NCI-H1417 treated with DMSO at 0.1 percent for 48 hours (cell line): ENCODE measurements around the gene MRRF.

Experiments
- DNase-seq: peaks from one replicate; lab custom pipeline; 2025; lab: John Stamatoyannopoulos, UW

The MRRF gene

DNA sequence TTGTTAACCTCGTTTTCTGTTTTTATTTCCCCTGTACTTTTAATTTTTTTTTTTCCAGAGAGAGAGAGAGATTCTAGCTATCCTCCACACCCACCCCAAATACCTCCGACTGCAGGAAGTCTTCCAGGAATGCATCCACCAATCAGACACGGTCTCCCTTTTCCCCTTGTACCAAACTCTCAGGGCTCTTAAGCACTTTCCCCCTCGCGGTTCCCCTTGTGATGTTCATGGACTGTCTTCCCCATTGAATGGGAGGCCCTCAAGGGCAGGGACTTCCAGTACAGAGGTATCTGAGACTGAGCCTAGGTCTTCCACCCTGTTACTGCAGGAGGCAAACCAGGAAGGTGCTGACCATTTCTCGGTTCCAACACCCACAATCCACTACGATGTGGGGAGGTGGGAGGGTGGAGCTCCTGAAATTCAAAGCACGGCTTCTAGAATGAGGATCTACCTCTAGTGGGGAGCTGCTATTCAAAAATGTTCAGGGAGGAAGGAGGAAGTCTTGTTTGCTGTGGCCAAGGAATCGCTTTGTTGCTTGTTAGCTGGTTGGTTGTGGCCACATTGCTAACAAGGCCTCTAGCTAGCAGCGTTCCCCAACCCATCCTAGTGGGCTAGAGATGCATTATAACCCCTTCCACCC, 68.6 kb downstream of the MRRF start:
- DNase-seq: no peak

DNA sequence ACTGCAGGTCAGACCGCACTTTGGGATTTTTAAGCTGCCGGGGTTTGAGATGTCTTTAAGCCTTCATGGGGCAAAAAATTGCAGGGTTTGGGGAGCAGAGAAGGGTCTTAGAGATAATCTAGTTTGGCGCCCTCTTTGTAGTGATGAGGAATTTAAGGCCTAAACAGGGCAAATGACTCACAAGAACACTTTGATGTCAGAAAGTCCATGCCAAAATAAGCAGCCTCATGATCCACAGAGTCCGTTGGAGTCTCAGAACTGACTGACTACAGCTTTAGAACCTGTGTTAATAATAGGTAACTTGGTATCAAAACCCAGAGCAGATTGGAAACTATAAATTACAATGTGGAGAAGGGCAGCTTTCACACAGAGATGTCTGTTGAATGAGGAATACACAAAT, 70.2 kb downstream of the MRRF start:
- DNase-seq: no peak

GRCh38 chr9:122336189-122336588, 71.5 kb downstream of the MRRF start:
- DNase-seq: no peak

GRCh38 chr9:122336866-122337555, 72.3 kb downstream of the MRRF start:
- DNase-seq: no peak

DNA sequence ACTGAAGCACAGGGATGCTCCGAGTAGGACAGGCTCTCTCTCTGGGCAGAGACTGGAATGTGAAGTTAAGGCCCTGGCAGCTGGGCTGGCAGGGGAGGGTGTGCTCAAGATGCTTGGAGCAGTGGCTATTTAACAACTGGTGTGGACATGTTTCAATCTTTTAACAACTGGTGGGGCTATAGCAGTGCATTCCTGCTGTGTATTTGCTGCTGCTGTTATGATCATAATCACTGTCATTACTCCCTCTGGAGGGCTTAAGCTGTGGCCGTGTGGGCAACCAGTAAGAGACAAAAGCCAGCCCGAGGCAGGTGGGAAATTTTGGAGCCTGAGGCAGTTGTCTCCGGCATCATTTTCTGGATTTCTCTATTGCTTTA, 72.9 kb downstream of the MRRF start:
- DNase-seq: no peak

GRCh38 chr9:122338536-122338935, 73.9 kb downstream of the MRRF start:
- no peak for DNase-seq

DNA sequence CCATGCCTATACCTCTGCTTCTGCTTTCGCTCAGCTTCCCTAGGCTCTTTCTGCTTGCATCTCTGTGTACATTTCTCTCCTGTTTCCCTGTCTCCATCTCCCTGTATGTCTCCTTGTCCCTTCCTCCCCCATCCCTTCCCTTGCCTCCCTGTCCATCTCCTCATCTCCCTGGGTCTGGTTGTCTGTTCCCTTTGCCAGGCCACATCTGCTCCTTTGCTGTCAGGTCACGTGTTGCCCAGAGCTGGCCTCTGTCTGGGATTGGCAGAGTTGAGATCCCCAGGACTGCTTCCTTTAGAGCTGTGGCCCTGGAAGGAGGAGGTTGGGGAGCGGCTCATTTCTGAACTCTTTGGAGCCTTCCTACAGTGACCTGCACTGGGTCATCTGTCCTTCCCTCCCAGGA, 74.3 kb downstream of the MRRF start:
- no peak for DNase-seq

- no peak for DNase-seq
These were observed 74.9 kb downstream of the MRRF start for GRCh38 chr9:122339579-122339978.

- DNase-seq: no peak
These were observed 75.5 kb downstream of the MRRF start for GRCh38 chr9:122340161-122340560.

- no peak for DNase-seq
These were observed 77.8 kb downstream of the MRRF start for GRCh38 chr9:122342323-122343050.

DNA sequence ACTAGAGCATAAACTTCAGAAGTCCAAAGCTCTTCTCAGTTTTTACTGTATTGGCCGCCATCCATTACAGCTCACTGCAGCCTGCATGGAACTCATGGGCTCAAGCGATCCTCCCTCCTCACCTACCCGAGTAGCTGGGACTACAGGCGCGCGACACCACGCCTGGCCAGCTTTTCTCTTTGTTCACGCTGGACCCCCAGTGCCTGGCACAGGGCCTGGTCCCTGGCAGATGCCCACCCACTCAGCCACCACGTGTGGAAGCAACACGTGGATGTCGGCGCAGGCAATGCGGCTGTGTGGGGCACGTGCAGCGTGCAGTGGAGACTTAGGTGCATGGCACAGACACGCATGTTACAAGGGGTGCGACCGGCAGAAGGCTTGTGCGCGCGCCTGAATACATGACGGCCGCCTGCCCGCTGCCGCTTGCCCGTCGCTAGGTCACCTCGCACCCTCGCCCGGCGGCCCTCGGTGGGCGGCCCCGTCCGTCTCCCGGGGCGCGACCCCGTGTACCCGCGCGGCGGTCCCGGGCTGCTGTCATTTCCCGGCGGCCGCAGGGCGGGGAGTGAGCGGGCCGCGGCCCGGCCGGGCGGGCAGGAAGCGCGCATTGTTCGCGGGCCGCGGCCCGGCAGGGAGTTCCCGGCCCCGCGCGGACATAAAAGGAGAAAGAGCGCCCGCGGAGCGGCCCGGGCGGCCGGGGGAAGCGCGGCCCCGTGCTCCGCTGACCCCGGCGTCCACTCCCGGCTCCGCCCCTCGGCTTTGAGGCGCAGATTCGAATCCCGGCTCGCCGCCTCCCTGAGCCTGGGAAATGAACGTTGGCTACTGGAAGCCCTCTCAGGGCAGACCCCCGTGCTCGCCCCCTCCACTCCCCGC, 82.0 kb downstream of the MRRF start:
- DNase-seq: no peak

GRCh38 chr9:122347348-122348287, 82.9 kb downstream of the MRRF start:
- no peak for DNase-seq

- no peak for DNase-seq
These were observed 83.7 kb downstream of the MRRF start for GRCh38 chr9:122348288-122348777.

DNA sequence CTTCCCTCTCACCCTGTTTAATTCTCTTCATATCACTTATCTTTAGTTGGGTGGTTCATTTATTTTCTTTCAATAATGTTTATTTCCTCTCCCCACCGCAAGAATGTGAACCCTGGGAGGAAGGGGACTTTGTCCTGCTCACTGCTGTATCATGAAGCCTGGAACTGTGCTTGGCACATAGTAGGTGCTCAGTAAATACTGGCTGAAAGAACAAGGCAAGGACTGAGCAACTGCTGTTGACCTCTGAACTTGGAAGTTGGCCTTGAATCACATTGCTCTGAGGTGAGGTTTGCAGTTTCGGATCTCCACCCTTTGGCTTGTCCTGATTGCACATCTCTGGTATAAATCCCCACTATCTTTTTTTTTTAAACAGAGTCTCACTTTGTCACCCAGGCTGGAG, 84.1 kb downstream of the MRRF start:
- DNase-seq: no peak

GRCh38 chr9:122349201-122349600, 84.5 kb downstream of the MRRF start:
- no peak for DNase-seq

DNA sequence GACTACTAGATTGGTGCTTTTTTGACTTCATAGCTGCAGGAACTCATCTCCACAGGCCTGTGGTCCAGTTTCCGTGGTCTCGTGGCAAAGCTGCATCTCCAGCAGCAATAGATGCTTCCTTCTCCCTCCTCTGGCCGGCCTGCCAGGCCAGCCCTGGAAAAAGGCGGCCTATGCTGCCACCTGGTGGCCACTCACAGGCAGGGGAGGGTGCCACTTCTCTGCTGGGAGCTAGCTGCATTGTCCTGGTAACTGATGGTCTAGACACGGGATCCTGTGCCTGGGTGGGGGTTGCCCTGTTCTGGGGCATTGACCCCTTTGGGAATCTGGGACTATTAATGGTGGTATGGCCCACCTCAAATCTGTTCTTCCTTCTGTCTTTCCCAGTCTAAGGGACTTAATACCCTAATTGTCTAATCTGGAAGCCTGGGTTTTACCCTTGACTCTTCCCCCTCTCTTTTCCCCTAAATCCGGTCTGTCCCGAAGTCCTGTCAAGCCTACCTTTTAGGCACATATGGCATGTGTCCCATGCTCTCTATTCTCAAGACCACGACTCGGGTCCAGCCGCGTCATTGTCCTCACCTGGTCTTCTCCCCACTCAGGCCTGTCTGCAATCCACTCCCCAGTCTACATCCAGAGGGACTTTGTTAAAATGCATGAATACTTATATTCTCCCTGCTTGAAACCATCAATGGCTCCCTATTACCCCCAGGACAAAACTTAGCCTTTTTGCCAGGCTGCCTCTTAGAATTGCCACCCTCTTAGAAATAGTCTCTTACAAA, 86.1 kb downstream of the MRRF start:
- DNase-seq: no peak

GRCh38 chr9:122354536-122355199, 90.0 kb downstream of the MRRF start:
- DNase-seq: no peak

GRCh38 chr9:122355336-122355875, 90.7 kb downstream of the MRRF start:
- DNase-seq: no peak

GRCh38 chr9:122356627-122357026, 91.9 kb downstream of the MRRF start:
- DNase-seq: no peak
